Suprapubic skin (tissue), 4 donors: ENCODE results near the gene ARFGAP1. TPM values are rescaled to one million over a fixed set of nuclear protein-coding genes. Genes with fewer than 3 reads are reported as not detected.

ENCODE experiments used
- DNase-seq, 2 donors: peaks; one replicate each; pipeline ENCODE4 v3.0.0-alpha.2; 2019; ENCODE audit warnings: low spot score in 2 of 2
- H3K27ac ChIP-seq: fragments of 200-600 bp; sonication (generic); one replicate; pipeline ENCODE4 v1.5.1; 2019
- H3K27me3 ChIP-seq: fragments of 200-600 bp; sonication (generic); one replicate; pipeline ENCODE4 v1.5.1; 2019
- H3K36me3 ChIP-seq: fragments of 200-600 bp; sonication (generic); one replicate; pipeline ENCODE4 v1.5.1; 2019
- H3K4me1 ChIP-seq: fragments of 200-600 bp; sonication (generic); one replicate; pipeline ENCODE4 v1.5.1; 2019
- H3K4me3 ChIP-seq: fragments of 200-600 bp; sonication (generic); one replicate; pipeline ENCODE4 v1.5.1; 2019; ENCODE audit warnings: mild to moderate bottlenecking
- H3K9me3 ChIP-seq: fragments of 200-600 bp; sonication (generic); one replicate; pipeline ENCODE4 v1.5.1; 2019
- CTCF ChIP-seq, 2 donors: fragments of 200-600 bp in 1 of 2; fragments of 450-650 bp in 1 of 2; sonication (generic) in 1 of 2; IDR thresholded peaks; one replicate each; pipeline ENCODE4 v1.5.1; 2016 to 2019; ENCODE audit warnings: antibody characterized with exemption in 2 of 2, mild to moderate bottlenecking in 1 of 2, moderate library complexity in 1 of 2
- EP300 ChIP-seq: sonication (generic); formaldehyde crosslinking; IDR thresholded peaks from one replicate; pipeline ENCODE4 v1.6.1; 2017; ENCODE audit warnings: antibody characterized with exemption
- POLR2A ChIP-seq, 2 donors: fragments of 450-650 bp; IDR thresholded peaks; one replicate each; pipeline ENCODE4 v1.6.1; 2017; ENCODE audit warnings: antibody characterized with exemption in 2 of 2, mild to moderate bottlenecking in 2 of 2, moderate library complexity in 2 of 2
- POLR2AphosphoS5 ChIP-seq, 3 donors: sonication (generic); formaldehyde crosslinking; IDR thresholded peaks; one replicate each; pipeline ENCODE4 v1.6.1; 2017; ENCODE audit warnings: antibody characterized with exemption in 3 of 3
- WGBS: methylation state at CpG from one replicate; pipeline ENCODE4 v1.1.5; 2018; 5-methylcytosine and 5-hydroxymethylcytosine counted together
- total RNA-seq, 4 donors: library from RNA; depleted of rRNA; stranded (reverse); fragments of >200 nt; gene quantifications; one replicate each; pipeline ENCODE4 v1.1.0, GENCODE V29; 2016

ARFGAP1 gene
- total RNA-seq, 4 donors from 2014 or later = 38.6 to 84.9 (median 43.4) TPM

- H3K27ac ChIP-seq = no peak overlapping the region
- no peak for DNase-seq
- TF ChIP-seq POLR2A (IDR thresholded peaks at IDR 0.05) (no peak), EP300 (no peak), CTCF (IDR thresholded peaks at IDR 0.05) (no peak), POLR2AphosphoS5 (IDR thresholded peaks at IDR 0.05) (no peak)
- 67% methylated on average over 5 of the region's 20 CpGs for WGBS
- no peaks in the 10 kb centered on the region for H3K4me1 ChIP-seq
- H3K9me3 ChIP-seq = no peaks in the 10 kb centered on the region
- H3K4me3 ChIP-seq = no peak overlapping the region
- H3K27me3 ChIP-seq = peaks cover 81% of the 10 kb centered on the region
- H3K36me3 ChIP-seq = no peaks in the 10 kb centered on the region
These were observed 37.8 kb downstream of the ARFGAP1 start for GRCh38 chr20:63310265-63310991.

- no peaks in the 10 kb centered on the region for H3K4me1 ChIP-seq
- no peaks in the 10 kb centered on the region for H3K9me3 ChIP-seq
- H3K27me3 ChIP-seq = peaks cover 74% of the 10 kb centered on the region
- 80% methylated on average over 6 of the region's 29 CpGs for WGBS
- no peaks in the 10 kb centered on the region for H3K36me3 ChIP-seq
- H3K27ac ChIP-seq = no peak overlapping the region
- no peak overlapping the region for H3K4me3 ChIP-seq
- DNase-seq = no peak
- TF ChIP-seq POLR2A (IDR thresholded peaks at IDR 0.05) (no peak), POLR2AphosphoS5 (IDR thresholded peaks at IDR 0.05) (no peak), EP300 (no peak), CTCF (IDR thresholded peaks at IDR 0.05) (no peak)
These were observed 38.7 kb downstream of the ARFGAP1 start for GRCh38 chr20:63311186-63311832.

- 56% methylated on average over 3 of the region's 18 CpGs for WGBS
- Histone ChIP-seq H3K4me1 (no peaks in the 10 kb centered on the region), H3K9me3 (no peaks in the 10 kb centered on the region), H3K36me3 (no peaks in the 10 kb centered on the region), H3K27ac (no peak overlapping the region), H3K4me3 (no peak overlapping the region), H3K27me3 (peaks cover 70% of the 10 kb centered on the region)
- TF ChIP-seq CTCF (IDR thresholded peaks at IDR 0.05) (no peak), POLR2AphosphoS5 (IDR thresholded peaks at IDR 0.05) (no peak), POLR2A (IDR thresholded peaks at IDR 0.05) (no peak), EP300 (no peak)
- no peak for DNase-seq
These were observed 39.2 kb downstream of the ARFGAP1 start for GRCh38 chr20:63311833-63312243.

- no peak overlapping the region for H3K4me3 ChIP-seq
- 69% methylated on average over 6 of the region's 9 CpGs for whole genome bisulfite sequencing
- H3K27me3 ChIP-seq = peaks cover 66% of the 10 kb centered on the region
- TF ChIP-seq POLR2AphosphoS5 (IDR thresholded peaks at IDR 0.05) (no peak), EP300 (no peak), CTCF (IDR thresholded peaks at IDR 0.05) (no peak), POLR2A (IDR thresholded peaks at IDR 0.05) (no peak)
- H3K36me3 ChIP-seq = no peaks in the 10 kb centered on the region
- H3K27ac ChIP-seq = no peak overlapping the region
- no peak for DNase-seq
- no peaks in the 10 kb centered on the region for H3K9me3 ChIP-seq
- H3K4me1 ChIP-seq = no peaks in the 10 kb centered on the region
These were observed 39.7 kb downstream of the ARFGAP1 start for GRCh38 chr20:63312273-63312672.

- DNase-seq = no peak
- 86% methylated on average over 10 of the region's 22 CpGs for WGBS
- Histone ChIP-seq H3K27ac (no peak overlapping the region), H3K36me3 (no peaks in the 10 kb centered on the region), H3K4me1 (no peaks in the 10 kb centered on the region), H3K4me3 (no peak overlapping the region), H3K9me3 (no peaks in the 10 kb centered on the region), H3K27me3 (peaks cover 60% of the 10 kb centered on the region)
- TF ChIP-seq POLR2A (IDR thresholded peaks at IDR 0.05) (no peak), CTCF (IDR thresholded peaks at IDR 0.05) (no peak), POLR2AphosphoS5 (IDR thresholded peaks at IDR 0.05) (no peak), EP300 (no peak)
These were observed 40.2 kb downstream of the ARFGAP1 start for GRCh38 chr20:63312690-63313348.
